GM19193 (cell line): ENCODE measurements around the gene FKBP5.

ENCODE experiments used
- POLR2A ChIP-seq: IDR thresholded peaks from 4 replicates; pipeline ENCODE4 v1.6.1; 2011; ENCODE audit not compliant: insufficient read depth, insufficient read length; ENCODE audit errors: extremely low read depth

FKBP5 gene

DNA sequence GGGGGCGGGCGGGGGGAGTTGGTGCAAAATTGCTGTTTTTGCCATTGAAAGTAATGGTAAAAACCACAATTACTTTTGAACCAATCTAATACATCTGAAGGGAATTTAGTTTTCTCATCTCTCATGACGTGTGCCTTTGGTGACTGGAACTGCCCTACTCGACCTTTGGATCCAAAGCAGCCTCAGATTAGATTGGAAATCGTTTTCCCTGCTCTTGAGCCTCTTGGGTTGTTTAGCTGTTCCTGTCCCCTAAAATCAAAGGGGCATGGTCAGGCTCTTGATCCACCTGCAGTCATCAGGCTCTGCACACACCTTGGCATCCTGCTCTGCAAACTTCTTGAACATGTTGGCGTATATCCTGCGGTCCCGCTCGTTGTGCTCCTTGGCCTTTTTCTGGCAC, 112.0 kb downstream of the FKBP5 start:
- no peak for TF ChIP-seq POLR2A

DNA sequence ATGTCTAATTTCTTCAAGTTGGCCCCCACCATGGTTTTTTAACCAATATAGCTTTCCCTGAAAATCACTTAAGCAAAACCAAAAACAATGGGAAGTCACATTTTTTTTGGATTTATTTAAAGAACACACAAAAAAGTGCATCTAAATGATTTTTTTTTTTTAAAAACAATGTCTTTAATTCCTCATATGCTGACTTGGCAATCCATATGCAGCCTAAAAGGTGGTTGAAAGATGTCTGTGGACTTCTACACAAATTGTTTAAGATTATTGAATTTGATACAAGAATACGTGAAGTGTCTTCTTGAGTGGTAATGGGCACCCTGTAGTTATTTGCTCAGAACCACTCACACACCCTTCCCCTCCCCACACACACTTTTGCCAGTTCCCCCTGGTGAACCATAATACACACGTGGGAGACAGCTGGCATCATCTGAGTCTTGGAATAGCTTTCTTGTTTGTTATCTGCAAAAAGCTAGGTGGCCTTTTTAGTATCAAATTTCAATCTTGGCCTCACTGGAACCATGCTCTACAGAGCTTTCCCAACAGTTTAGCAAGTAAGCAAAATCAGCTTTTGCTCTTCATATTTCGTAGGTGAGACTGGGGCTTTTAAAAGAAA, 115.1 kb downstream of the FKBP5 start:
- TF ChIP-seq POLR2A: no peak

DNA sequence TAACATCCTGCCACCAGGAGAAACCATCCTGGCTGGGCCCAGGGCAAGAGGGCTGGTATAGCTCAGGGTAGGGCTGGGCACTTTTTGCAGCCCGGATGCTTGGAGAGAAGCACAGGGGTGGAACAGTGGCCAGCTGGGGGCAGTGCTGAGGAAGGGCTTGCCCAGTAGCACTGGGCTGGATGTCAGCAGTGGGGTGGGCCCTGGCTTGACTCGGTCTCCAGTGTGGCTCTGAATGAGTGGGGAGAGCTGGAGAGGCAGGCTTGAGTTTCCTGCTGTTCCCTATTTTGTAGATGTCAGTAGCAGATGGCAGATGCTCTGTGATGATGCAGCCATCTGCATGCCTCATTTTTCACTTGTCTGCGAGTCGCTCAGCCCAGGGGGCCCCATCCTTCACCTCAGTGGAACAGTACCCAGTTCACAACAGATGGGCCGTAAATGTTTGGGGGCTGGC, 119.7 kb downstream of the FKBP5 start:
- no peak for TF ChIP-seq POLR2A

DNA sequence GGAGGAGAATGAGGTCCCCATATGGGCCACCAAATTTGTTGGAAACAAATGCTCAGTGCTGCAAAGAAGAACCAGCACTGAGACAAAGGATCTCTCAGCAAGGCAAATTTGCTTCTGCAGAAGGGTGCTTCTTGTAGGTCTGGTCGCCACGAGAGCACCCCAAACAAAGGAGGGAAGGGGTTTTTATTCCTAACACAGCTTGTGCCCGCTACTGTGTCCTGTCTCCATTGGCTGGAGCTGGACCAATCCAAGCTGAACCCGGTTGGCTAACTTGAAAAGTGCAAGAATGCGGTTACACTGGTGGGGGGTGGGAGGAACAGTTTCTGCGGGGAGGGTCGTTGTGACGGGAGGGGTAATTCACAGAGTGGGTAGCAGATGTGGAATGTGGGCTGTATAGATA, 121.9 kb downstream of the FKBP5 start:
- TF ChIP-seq POLR2A: no peak

DNA sequence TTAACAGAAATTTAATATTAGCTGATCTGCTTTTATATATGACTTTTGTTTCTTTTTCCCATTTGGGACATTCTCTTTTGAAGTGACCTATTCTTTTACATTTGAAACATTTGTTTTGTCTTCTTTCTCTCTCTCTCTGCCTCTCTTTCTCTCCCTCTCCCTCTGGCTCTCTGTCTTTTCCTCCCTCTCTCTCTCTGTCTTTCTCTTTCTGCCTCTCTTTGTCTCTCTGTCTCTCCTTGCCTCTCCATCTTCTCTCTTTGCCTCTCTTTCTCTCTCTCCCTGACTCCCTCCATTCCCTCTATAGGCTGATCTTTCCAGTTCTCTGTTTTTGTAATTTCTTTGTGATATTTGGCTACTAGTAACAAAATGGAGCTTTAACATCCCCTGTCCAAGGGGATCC, 124.0 kb downstream of the FKBP5 start:
- TF ChIP-seq POLR2A: no peak

DNA sequence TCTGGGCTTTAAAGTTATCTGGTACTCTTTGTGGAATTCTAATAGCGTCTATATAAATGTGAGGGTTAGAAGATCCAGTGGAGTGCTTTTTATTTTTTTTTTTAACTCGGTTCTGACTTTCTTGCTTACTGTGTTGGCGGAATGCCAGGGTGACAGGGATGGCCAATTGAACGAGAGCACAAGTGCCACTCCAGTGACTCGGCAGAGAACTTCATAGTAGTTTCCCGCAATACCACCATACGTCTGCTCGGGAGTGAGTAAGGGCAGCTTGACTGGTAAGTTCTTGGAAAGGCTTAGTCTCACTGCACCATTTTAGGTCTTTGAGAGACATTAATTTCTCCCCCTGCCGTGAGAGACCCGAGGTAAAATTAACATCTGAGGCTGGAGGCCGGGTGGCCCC, 126.7 kb downstream of the FKBP5 start:
- no peak for TF ChIP-seq POLR2A

DNA sequence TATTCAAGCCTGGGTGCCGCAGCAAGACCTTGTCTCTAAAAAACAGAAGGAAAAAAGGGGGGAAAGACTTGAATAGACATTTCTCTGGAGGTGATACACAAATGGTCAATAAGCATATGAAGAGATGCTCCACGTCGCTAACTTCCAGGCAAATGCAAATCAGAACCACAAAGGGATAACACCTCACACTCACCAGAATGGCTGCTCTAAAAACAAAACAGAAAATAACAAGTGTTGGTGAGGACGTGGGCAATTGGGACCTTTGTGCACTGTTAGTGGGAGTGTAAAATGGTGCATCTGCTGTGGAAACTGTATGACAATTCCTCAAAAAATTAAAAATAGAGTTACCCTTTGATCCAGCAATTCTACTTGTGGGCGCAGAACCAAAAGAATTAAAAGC, 127.6 kb downstream of the FKBP5 start:
- TF ChIP-seq POLR2A: no peak

DNA sequence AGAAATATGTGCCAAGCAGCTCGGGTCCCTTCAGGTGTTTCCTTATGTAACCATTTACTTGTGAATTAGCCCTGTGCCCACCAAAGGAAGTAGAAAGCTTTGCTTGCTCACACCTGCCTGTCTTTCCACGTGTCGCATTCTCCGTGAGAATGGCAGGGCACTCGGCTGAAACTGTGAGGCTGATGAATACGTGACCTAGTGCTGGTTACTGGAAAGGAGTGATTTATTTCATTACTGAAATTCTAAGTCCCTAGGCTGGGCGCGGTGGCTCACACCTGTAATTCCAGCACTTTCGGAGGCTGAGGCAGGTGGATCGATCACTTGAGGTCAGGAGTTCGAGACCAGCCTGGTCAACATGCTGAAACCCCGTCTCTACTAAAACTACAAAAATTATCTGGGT, 130.1 kb downstream of the FKBP5 start:
- TF ChIP-seq POLR2A: no peak

DNA sequence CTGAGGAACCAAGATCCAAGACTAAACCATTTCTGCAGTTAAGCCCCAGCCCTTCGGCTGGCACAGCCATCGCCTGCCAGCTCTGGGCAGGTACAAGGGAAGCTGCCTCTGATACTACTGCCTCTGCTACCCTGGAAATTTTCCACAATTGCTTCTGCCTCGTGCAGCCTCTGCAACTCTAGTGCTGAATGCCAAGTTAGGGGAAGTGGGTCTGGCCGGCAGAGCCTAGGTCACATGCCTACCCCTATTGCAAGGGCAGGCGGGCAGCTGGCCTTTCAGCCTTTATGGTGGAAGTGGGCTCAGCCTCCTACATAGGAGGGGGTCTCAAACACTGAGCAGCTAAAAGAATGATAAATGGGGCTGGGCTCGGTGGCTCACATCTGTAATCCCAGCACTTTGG, 131.5 kb downstream of the FKBP5 start:
- no peak for TF ChIP-seq POLR2A

DNA sequence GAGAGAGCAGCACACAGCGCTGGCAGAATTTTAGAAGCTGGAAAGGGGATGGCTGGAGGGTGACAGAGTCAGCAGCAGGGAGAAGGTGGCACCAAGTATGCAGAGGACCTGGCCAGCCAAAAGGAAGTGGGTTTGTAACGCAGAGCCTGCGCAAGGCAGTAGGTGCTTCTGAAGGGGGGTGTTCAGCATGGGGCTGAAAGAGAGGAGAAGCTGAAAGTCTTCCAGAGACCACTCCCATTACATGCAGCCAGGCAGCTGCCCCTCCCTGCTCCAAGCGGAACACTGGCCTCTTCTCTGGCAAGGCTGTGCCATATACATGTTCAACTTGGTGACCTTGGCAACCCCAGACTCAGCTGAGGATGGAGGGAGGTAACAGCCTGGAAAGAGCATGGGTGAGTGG, 133.9 kb downstream of the FKBP5 start:
- TF ChIP-seq POLR2A: no peak

DNA sequence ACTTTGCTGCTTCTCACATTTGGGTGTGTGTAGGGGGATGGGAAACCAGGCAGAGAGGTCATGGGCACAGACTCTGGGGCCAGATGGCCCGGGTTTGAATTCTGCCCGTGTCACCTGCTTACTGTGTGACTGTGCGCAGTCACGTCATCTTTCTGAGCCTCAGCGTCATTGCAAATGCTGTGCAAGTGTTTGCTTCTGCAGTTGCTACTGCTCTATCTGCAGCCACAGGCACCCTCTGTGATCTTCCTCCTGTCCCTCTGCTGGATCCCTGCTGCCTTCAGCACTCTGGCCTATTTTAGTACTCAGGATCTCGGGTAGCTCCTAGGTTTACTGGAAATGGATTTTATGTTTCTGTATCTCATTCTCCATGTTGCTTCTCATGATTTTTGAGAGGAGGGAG, 135.4 kb downstream of the FKBP5 start:
- no peak for TF ChIP-seq POLR2A

DNA sequence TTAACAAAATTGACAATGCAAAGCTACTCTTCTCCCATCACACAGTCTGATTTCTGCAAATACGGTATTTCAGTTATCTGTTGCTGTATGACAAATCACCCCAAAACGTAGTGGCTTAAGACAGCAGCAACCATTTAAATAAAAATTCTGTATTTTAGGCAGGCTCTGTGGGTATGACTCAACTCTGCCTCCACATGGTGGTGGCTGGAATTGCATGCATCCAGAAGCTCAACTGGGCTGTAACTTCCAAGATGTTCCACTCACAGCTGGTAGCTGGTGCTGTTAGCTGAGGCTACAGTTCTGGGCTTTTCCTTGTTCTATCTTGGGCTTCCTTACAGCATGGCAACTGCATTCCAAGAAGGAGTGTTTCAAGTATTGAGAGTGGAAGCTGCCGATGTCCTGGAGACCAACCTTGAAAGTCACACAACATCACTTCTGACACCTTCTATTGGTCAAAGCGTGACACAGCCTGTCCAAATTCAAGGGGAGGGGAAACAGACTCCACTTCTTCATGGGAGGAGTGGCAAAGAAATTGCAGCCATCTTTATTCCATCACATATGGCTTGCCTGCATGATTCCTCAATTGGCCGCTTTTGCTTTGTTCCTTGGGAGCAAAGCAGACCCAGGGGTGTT, 136.3 kb downstream of the FKBP5 start:
- no peak for TF ChIP-seq POLR2A

DNA sequence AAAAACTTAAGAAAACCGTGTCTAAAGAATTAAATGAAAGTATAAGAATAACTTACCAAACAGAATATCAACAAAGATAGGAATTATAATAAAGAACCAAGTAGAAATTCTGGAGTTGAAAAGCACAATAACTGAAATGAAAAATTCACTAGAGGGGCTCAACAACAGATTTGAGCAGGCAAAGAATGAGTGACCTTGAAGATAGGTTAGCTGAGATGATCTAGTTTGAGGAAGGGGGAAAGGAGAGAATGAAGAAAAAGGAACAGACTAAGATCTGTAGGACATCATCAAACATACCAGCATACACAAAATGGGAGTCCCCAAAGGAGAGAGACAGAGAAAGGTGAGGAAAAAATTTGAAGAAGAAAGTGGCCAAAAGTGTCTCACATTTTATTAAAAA, 138.3 kb downstream of the FKBP5 start:
- no peak for TF ChIP-seq POLR2A

DNA sequence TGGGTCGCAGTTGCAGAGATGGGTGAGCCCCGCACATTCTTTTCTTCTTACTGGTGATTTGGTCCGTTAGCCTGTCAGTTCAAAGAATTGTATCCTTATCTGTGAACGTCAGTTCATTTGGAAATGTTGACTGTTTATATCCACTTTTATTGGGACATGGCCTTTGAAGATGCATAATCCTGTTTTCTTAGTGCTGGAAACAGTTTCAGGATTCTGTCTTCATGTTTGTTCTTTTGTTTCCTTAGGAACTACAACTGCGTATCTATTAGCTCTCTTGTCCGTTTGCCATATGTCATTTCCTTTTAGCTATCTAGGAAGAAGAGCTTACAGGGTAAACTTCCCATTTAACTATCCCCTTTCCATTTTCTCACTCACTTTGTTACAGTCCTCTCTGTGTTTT, 141.0 kb downstream of the FKBP5 start:
- no peak for TF ChIP-seq POLR2A

DNA sequence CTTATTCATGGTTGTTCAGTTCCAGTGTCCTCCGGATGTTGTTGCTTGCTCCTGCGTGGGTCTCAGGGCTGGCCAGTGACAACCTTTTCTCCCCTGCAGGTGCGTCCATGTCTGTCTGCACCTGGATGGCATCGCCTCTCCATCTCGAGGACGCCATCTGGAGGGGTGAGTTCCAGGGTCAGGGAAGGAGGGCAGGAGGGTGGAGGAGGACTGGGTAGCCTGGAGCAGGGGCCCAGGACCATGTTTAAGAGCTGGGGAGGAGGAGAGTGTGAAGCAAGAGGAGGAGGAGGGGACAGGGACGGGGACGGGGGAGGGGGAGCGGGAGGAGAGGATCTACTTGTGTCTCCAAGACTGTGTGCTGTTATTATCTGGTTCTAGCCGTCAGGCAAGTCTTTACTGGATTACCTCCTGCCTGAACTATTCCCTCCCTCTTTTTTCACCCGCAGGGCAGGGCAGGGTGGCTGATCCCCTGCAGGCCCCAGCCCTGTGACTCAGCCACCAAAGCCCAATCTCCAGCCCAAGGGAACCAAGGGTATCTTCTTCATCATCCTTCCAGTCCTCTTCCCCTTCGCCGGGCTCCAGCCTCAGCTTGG, 143.8 kb downstream of the FKBP5 start:
- no peak for TF ChIP-seq POLR2A

DNA sequence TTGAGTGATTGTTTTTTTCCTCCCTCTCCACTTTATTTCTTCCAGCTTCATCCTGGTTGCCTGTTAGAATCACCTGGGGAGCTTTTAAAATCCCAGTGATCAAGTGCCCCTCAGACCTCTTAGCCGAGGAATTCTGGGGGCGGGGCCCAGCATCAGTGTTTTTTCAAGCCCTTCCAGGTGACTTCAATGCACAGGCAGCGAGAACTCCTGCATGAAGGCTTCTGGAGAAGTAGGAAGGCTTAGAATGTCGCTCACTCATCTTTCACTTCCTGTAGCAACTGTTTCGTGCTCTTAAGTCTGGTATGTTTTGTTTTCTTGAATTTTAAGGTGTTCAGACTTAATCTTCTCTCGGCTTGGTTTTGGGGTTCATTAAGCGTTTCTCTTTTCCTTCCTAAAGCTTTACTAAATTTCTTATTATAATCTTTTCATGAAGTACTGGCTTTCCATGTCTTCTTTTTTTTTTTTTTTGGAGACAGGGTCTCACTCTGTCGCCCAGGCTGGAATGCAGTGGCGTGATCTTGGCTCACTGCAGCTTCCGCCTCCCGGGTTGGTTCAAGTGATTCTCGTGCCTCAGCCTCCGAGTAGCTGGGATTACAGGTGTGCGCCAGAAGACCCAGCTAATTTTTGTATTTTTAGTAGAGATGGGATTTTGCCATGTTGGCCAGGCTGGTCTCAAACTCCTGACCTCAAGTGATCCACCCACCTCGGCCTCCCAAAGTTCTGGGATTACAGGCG, 145.1 kb downstream of the FKBP5 start:
- TF ChIP-seq POLR2A: no peak
